DOHH2 (cell line): ENCODE measurements around the gene RAD51B.

ENCODE experiments used
- CTCF ChIP-seq: fragments of 200-600 bp; sonication (generic); IDR thresholded peaks from one replicate; pipeline ENCODE4 v1.5.1; 2014; ENCODE audit warnings: antibody characterized with exemption, mild to moderate bottlenecking, low read depth, low read length; ENCODE audit not compliant: poor library complexity, severe bottlenecking
- EZH2phosphoT487 ChIP-seq: fragments of 200-600 bp; sonication (generic); IDR thresholded peaks from 2 replicates; pipeline ENCODE4 v1.6.1; 2017; ENCODE audit warnings: borderline replicate concordance, mild to moderate bottlenecking, antibody characterized with exemption, low read length, moderate library complexity, mixed read lengths

GRCh38 chr14:68619790-68620574 is 800.4 kb downstream of the RAD51B start:
- TF ChIP-seq CTCF (no peak), EZH2phosphoT487 (no peak)
